22Rv1 (cell line): ENCODE results near the gene TMEM86B.

ENCODE experiments used
- H3K27ac ChIP-seq: fragments of 450-650 bp; 2 replicates; pipeline ENCODE4 v1.5.1; 2017
- ZFX ChIP-seq: fragments of 450-650 bp; IDR thresholded peaks from 2 replicates; pipeline ENCODE4 v1.6.1; 2017; ENCODE audit warnings: antibody characterized with exemption, borderline replicate concordance
- TF ChIP-seq, protein P1 (sequence below): fragments of 450-650 bp; IDR thresholded peaks from 2 replicates; pipeline ENCODE4 v1.5.1; 2017; ENCODE audit warnings: mild to moderate bottlenecking

Gene TMEM86B

GRCh38 chr19:55179606-55180484 is 48.7 kb downstream of the TMEM86B start, which contains the start of gene SYT5:
SYT5 (minus strand) TSS chr19:55180289; CDS start chr19:55179041, 1,248 bp downstream.
- H3K27ac ChIP-seq: no peak within 1 kb of the TSS
- TF ChIP-seq, protein P1, sequence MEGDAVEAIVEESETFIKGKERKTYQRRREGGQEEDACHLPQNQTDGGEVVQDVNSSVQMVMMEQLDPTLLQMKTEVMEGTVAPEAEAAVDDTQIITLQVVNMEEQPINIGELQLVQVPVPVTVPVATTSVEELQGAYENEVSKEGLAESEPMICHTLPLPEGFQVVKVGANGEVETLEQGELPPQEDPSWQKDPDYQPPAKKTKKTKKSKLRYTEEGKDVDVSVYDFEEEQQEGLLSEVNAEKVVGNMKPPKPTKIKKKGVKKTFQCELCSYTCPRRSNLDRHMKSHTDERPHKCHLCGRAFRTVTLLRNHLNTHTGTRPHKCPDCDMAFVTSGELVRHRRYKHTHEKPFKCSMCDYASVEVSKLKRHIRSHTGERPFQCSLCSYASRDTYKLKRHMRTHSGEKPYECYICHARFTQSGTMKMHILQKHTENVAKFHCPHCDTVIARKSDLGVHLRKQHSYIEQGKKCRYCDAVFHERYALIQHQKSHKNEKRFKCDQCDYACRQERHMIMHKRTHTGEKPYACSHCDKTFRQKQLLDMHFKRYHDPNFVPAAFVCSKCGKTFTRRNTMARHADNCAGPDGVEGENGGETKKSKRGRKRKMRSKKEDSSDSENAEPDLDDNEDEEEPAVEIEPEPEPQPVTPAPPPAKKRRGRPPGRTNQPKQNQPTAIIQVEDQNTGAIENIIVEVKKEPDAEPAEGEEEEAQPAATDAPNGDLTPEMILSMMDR: peak; percentile 9; the same call in 1 of the 2 replicates
- no peak for TF ChIP-seq ZFX

- H3K27ac ChIP-seq: no peak overlapping the region
- TF ChIP-seq, protein P1: no peak
- TF ChIP-seq ZFX: no peak
These were observed 49.6 kb downstream of the TMEM86B start for GRCh38 chr19:55178781-55179599.
